ENCODE measurements around the gene ADAM22. TPM values are rescaled to one million over a fixed set of nuclear protein-coding genes. Genes with fewer than 3 reads are reported as not detected.

ADAM22 gene
- polyA plus RNA-seq, 2 of the 4 experiments (the other 2 are of a cell fraction) = 0.53 to 0.59 TPM

DNA sequence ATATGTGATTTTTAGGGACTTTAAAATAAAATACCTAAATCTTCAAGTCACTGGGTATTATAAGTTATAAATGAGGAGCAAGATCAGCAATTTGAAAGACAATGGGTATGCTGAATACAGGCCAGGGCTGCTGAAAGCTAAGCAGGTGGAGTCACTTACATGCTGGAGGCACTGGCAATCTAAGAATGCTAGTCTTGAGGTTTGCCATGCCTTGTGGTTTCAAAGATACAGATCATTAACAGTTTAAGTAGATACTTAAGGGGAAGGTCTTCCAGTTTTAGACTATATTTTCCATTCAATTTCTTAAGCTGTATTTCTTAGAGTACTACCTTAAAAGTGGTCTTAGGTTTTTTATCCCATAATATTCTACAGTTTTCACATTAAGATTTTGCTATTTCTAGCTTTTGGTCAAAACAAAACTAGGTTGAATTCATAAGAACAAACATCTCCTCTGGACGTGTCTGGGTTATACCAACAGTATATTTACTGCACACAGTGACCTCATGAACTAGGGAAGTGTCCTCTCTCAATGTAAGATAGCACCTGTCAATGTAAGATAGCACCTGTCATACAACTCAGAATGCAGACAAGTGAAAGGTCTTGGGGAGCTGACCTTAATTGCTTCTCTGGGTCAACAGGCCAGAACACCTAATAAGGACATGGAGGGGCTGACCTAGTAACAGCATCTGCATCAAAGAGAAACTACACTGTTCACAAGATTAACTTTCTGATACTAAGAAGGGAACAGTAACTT, 283.8 kb downstream of the ADAM22 start:
- no peaks in the 10 kb centered on the region for H3K9me3 ChIP-seq
- no peak overlapping the region; the same call in 2 of the 3 replicates for H3K4me3 ChIP-seq
- no peak overlapping the region for H3K27ac ChIP-seq
- no peak for FAIRE-seq
- ChIA-PET POLR2A (no interaction called here), CTCF (interaction anchor here (0.8 to 2.5 kb wide), 4 partner anchors 8 to 48 kb away, joined by 3 to 11 read pairs (median 4); no protein-coding TSS in a partner anchor)
- WGBS (ENCODE audit: missing lambda C conversion rate) = 82% methylated on average over 1 of the region's 1 CpG
- TF ChIP-seq ZSCAN20 (CRISPR knock-in tag; IDR thresholded peaks at IDR 0.05) (no peak), JUNB (IDR thresholded peaks at IDR 0.05) (no peak), SMC3 (IDR thresholded peaks at IDR 0.05) (no peak), NFE2L2 (conservative IDR thresholded peaks at IDR 0.05; ENCODE audit: low read length) (no peak), KDM1A (IDR thresholded peaks at IDR 0.05; ENCODE audit: low read depth) (no peak), RNF2 (IDR thresholded peaks at IDR 0.05; ENCODE audit: borderline replicate concordance, low read depth) (no peak), RARB (CRISPR knock-in tag; IDR thresholded peaks at IDR 0.05) (no peak), POLR2AphosphoS2 (conservative IDR thresholded peaks at IDR 0.05; ENCODE audit: low read length) (no peak), FOXS1 (CRISPR knock-in tag; IDR thresholded peaks at IDR 0.05) (no peak), ZNF302 (CRISPR knock-in tag; IDR thresholded peaks at IDR 0.05) (no peak), EP300 (IDR thresholded peaks at IDR 0.05) (no peak), CEBPB (IDR thresholded peaks at IDR 0.05) (no peak), HDAC2 (IDR thresholded peaks at IDR 0.05) (no peak), ESRRA (IDR thresholded peaks at IDR 0.05; ENCODE audit: borderline replicate concordance, low read length) (no peak), HOXA7 (CRISPR knock-in tag; IDR thresholded peaks at IDR 0.05) (no peak)
- TF ChIP-seq, protein P1, sequence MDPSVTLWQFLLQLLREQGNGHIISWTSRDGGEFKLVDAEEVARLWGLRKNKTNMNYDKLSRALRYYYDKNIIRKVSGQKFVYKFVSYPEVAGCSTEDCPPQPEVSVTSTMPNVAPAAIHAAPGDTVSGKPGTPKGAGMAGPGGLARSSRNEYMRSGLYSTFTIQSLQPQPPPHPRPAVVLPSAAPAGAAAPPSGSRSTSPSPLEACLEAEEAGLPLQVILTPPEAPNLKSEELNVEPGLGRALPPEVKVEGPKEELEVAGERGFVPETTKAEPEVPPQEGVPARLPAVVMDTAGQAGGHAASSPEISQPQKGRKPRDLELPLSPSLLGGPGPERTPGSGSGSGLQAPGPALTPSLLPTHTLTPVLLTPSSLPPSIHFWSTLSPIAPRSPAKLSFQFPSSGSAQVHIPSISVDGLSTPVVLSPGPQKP (IDR thresholded peaks at IDR 0.05; ENCODE audit: low read depth, low read length) = no peak
- H3K4me2 ChIP-seq = peak overlapping the region; percentile 99
- peaks cover 17% of the 10 kb centered on the region for H3K4me1 ChIP-seq
- DNase-seq (ENCODE audit: low read depth in 1 of 2, low spot score in 1 of 2) = no peak
- ATAC-seq = no peak

DNA sequence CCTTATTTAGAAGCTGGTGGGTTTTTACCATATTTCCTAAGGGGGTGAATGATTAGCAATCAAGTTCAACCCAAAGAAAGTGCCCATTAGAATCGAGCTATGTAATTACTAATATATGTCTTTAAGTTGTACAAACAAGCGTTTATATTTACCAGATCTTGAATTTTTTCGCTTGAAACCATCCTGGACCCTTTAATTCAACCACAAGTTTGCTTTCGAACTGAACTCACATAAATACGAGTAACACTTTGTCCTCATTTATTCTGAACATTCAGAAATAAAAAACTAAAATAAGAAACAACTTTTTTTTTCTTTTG, 284.3 kb downstream of the ADAM22 start:
- peak overlapping the region; percentile 93; the same call in 1 of the 3 replicates for H3K4me3 ChIP-seq
- ChIA-PET POLR2A (no interaction called here), CTCF (interaction anchor here (0.8 to 2.5 kb wide), 4 partner anchors 8 to 49 kb away, joined by 3 to 11 read pairs (median 4); no protein-coding TSS in a partner anchor)
- FAIRE-seq (no peak), DNase-seq (ENCODE audit: low read depth in 1 of 2, low spot score in 1 of 2) (no peak), ATAC-seq (no peak)
- no peaks in the 10 kb centered on the region for H3K9me3 ChIP-seq
- H3K4me1 ChIP-seq = peaks cover 17% of the 10 kb centered on the region
- H3K27ac ChIP-seq = no peak overlapping the region
- TF ChIP-seq FOSL2 (IDR thresholded peaks at IDR 0.05) (no peak), FOSL2 (CRISPR knock-in tag; IDR thresholded peaks at IDR 0.05) (no peak), CBX2 (IDR thresholded peaks at IDR 0.05; ENCODE audit: borderline replicate concordance, low read depth) (no peak)
- 82% methylated on average over 5 of the region's 5 CpGs for WGBS (ENCODE audit: missing lambda C conversion rate)
- H3K4me2 ChIP-seq = peak overlapping the region; percentile 99

DNA sequence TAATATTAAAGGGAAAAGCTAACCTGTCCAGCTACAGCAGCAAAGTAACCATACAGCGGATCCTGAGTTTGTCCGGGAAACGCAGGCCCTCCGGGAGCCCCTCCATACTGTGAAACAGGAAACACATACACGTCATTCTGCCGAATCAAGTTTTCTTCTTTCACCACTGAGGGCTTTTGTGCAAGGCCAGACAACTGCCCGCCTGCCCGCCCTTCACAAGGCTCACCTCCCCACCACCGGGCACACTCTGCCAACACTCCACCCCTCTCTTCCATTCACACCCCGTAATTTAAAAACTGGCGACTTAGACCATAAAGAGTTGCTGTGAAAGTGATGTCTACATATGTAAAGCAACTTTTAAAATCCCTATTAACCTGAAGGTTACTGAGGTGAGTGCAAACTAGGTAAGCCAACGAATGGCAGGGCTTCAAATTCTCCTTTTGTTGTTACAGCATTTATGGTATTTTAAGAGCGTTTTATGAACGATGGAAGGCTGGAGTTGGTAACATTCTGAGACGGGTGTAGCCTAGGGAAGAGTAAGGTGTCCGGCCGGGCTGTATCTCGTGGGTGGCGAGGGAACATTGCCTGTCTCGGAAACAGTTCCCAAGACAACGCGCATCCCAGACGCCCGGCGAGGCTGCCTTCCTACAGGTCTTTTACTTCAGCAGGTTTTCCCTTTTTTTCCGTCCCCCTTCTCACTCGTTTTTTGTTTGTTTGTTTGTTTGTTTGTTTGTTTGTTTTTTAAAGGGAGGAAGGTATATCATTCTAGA, 285.0 kb downstream of the ADAM22 start:
- ChIA-PET CTCF (interaction anchor here (0.8 to 2.5 kb wide), 4 partner anchors 8 to 49 kb away, joined by 3 to 11 read pairs (median 4); no protein-coding TSS in a partner anchor), POLR2A (no interaction called here)
- H3K4me1 ChIP-seq = peaks cover 20% of the 10 kb centered on the region
- ATAC-seq (peak; percentile 48 to 49; a peak in 4 of 6 replicates), FAIRE-seq (no peak), DNase-seq (ENCODE audit: low read depth in 1 of 2, low spot score in 1 of 2) (peak in 1 of 2 experiments; percentile 25)
- no peaks in the 10 kb centered on the region for H3K9me3 ChIP-seq
- peak overlapping the region; percentile 99 for H3K4me2 ChIP-seq
- 26% methylated on average over 27 of the region's 27 CpGs for WGBS (ENCODE audit: missing lambda C conversion rate)
- TF ChIP-seq, protein P2, sequence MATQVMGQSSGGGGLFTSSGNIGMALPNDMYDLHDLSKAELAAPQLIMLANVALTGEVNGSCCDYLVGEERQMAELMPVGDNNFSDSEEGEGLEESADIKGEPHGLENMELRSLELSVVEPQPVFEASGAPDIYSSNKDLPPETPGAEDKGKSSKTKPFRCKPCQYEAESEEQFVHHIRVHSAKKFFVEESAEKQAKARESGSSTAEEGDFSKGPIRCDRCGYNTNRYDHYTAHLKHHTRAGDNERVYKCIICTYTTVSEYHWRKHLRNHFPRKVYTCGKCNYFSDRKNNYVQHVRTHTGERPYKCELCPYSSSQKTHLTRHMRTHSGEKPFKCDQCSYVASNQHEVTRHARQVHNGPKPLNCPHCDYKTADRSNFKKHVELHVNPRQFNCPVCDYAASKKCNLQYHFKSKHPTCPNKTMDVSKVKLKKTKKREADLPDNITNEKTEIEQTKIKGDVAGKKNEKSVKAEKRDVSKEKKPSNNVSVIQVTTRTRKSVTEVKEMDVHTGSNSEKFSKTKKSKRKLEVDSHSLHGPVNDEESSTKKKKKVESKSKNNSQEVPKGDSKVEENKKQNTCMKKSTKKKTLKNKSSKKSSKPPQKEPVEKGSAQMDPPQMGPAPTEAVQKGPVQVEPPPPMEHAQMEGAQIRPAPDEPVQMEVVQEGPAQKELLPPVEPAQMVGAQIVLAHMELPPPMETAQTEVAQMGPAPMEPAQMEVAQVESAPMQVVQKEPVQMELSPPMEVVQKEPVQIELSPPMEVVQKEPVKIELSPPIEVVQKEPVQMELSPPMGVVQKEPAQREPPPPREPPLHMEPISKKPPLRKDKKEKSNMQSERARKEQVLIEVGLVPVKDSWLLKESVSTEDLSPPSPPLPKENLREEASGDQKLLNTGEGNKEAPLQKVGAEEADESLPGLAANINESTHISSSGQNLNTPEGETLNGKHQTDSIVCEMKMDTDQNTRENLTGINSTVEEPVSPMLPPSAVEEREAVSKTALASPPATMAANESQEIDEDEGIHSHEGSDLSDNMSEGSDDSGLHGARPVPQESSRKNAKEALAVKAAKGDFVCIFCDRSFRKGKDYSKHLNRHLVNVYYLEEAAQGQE (IDR thresholded peaks at IDR 0.05) = no peak
- no peak for TF ChIP-seq EP300 (IDR thresholded peaks at IDR 0.05)
- no peak for TF ChIP-seq FOSB (CRISPR knock-in tag; IDR thresholded peaks at IDR 0.05)
- TF ChIP-seq ESRRA (IDR thresholded peaks at IDR 0.05; ENCODE audit: borderline replicate concordance, low read length) = no peak
- TF ChIP-seq, protein P3, sequence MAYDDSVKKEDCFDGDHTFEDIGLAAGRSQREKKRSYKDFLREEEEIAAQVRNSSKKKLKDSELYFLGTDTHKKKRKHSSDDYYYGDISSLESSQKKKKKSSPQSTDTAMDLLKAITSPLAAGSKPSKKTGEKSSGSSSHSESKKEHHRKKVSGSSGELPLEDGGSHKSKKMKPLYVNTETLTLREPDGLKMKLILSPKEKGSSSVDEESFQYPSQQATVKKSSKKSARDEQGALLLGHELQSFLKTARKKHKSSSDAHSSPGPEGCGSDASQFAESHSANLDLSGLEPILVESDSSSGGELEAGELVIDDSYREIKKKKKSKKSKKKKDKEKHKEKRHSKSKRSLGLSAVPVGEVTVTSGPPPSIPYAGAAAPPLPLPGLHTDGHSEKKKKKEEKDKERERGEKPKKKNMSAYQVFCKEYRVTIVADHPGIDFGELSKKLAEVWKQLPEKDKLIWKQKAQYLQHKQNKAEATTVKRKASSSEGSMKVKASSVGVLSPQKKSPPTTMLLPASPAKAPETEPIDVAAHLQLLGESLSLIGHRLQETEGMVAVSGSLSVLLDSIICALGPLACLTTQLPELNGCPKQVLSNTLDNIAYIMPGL (CRISPR knock-in tag; IDR thresholded peaks at IDR 0.05; ENCODE audit: borderline replicate concordance) = no peak
- TF ChIP-seq RFX5 (IDR thresholded peaks at IDR 0.05) = no peak
- peak overlapping the region; percentile 93 for H3K4me3 ChIP-seq
- peak overlapping the region; percentile 94 to 96 for H3K27ac ChIP-seq

Measured in A549 (cell line).